C4-2B (cell line): ENCODE data around the gene PTPN2.

ENCODE experiments used
- H3K27ac ChIP-seq: fragments of 450-650 bp; 2 replicates; pipeline ENCODE4 v1.5.1; 2017
- ZFX ChIP-seq: fragments of 450-650 bp; IDR thresholded peaks from 2 replicates; pipeline ENCODE4 v1.6.1; 2017
- TF ChIP-seq, protein P1 (sequence below): fragments of 450-650 bp; conservative IDR thresholded peaks from 2 replicates; pipeline ENCODE4 v1.5.1; 2017; ENCODE audit warnings: mild to moderate bottlenecking

PTPN2 gene

DNA sequence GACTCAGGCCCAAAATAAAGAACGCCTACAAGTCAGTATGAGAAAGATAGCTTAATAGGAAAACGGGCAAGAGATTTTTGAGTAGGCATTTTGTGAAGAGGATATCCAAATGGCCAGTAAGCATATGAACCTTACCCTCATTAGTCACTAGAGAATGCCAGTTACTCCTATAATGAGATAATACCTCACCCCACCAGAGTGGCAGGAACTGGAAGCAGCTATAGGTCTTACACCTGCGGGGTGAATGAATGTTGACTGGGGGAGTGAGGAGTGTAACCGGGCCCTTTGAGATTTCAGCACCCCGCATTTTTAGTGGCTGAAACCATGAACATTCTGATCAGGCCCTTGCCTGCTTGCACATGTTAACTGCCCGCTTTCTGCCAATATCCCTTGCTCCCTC lies 7.5 kb upstream of the PTPN2 start:
- H3K27ac ChIP-seq = no peak overlapping the region
- TF ChIP-seq, protein P1, sequence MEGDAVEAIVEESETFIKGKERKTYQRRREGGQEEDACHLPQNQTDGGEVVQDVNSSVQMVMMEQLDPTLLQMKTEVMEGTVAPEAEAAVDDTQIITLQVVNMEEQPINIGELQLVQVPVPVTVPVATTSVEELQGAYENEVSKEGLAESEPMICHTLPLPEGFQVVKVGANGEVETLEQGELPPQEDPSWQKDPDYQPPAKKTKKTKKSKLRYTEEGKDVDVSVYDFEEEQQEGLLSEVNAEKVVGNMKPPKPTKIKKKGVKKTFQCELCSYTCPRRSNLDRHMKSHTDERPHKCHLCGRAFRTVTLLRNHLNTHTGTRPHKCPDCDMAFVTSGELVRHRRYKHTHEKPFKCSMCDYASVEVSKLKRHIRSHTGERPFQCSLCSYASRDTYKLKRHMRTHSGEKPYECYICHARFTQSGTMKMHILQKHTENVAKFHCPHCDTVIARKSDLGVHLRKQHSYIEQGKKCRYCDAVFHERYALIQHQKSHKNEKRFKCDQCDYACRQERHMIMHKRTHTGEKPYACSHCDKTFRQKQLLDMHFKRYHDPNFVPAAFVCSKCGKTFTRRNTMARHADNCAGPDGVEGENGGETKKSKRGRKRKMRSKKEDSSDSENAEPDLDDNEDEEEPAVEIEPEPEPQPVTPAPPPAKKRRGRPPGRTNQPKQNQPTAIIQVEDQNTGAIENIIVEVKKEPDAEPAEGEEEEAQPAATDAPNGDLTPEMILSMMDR = no peak
- no peak for TF ChIP-seq ZFX

DNA sequence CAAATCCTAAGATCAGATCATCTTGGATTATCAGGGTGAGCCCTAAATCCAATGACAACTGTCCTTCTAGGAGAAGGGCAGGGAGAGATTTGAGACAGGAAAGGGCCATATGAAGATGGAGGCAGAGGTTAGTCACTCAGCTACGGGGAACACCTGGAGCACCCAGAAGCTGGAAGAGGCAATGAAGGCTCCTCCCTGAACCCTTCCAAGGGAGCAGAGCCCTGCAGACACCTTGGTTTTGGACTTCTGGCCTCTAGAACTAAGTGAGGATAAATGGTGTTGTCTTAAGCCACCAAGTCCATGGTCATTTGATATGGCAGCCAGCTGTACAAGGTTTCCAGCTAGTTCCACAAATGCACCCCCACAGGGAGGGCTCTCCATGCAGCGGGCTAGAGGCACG lies 6.9 kb upstream of the PTPN2 start:
- H3K27ac ChIP-seq = no peak overlapping the region
- no peak for TF ChIP-seq ZFX
- TF ChIP-seq, protein P1 = no peak

DNA sequence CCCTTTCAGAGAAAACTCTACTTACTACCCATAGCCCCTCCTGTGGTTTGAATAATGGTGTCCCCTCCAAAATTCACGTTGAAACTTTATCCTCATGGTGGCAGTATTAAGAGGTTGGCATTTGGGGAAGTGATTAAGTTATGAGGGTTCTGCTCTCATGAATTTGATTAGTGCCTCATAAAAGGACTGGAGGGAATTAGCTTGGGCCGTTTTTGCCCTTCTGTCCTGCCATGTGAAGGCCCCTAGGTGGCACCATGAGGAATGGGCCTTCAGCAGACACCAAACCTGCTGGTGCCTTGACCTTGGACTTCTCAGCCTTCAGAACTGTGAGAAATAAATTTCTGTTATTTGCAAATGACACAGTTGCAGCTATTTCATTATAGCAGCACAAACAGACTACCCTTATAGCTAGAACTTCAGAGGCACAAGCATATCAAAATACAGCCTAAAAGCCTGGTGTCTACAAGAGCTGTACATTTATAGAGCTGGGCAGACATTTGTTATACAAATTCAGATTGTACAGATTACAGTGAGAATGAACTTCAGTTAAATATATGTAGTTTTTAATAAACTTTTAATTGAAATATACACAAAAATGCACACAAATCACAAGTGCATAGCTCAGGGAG lies 2.6 kb upstream of the PTPN2 start:
- TF ChIP-seq ZFX = no peak
- TF ChIP-seq, protein P1 = peak; percentile 84
- H3K27ac ChIP-seq = no peak overlapping the region

DNA sequence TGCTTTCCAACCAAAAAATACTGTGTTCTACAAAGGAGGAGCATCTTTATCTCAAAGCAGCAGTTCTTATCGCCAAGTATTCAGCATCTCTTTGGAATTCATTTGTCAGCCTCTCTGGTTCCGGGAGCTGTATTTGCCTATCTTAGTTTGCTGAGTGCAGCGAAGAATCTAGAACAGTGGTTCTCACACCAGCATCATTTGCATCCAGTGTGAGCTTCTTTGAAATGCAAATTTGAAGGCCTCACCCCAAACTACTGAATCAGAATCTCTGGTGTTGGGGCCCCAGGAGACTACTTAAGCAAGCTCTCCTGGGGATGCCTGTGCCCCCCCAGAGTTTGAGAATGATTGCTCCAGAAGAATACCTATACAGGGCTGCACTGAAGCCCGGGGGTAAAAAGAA lies 1.5 kb upstream of the PTPN2 start:
- no peak for TF ChIP-seq ZFX
- TF ChIP-seq, protein P1 = no peak
- no peak overlapping the region for H3K27ac ChIP-seq

DNA sequence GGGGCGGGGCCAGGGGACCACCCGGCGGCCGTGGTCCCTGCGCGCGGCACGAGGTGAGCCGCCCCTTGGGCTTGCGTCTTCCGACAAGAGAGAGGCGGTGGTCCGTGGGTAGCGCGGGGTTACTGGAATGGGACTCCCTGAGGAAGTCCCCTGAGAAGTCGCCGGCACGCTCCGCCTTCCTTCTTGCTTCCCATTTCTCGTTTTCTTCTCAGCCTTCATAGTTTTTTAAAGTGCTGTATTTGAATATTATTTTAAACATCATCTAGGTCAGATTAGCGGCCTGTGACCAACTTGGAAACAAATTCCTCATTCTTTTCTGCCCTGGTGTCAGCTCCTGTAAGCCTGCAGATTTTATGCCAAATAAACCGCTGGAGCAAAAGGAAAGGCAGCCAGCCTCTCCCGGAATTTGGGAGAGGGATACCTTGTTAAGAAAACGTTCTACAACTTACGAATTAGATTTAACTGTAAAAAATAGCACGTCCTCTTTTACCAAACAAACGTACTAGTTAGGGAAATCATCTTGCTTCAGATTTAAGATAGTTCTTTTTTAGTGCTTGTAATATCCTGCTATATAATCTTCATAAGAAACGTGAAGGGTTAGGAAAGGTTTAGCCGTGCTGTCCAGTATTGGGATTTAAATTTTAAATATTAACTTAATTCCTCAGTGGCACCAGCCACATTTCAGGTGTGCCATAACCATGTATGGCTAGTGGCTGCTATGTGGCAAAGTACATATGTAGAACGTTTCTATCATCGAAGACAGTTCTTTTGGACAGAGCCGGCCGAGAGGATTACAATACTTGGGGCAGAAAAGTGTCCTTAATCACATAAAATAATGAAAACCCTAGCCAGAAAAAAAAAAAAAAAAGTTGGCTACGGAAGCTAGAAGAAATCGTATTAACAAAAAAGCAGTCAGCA lies 628 bp upstream of the PTPN2 start:
- TF ChIP-seq, protein P1 = no peak
- no peak for TF ChIP-seq ZFX
- H3K27ac ChIP-seq = peak overlapping the region; percentile 92

DNA sequence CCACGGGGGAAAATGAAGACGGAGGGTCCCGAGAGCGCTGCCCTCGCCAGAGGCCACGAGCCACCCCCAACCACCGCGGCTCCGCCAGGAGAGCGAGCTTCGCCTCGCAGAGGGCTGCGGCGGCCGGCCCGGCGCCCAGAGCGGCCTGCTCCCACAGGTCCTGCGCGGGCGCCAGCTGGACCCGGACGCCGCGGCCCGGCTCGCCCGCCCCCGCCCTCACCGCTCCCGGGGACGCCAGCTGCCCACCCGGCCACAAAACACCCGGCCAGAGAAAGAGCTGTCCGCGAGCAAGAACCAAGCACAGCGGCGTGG lies 709 bp downstream of the PTPN2 start:
- TF ChIP-seq, protein P1 = no peak
- TF ChIP-seq ZFX = peak; percentile 60
- H3K27ac ChIP-seq = peak overlapping the region; percentile 92
